HG03457 (cell line): ENCODE measurements around the gene ZSCAN10.

Source experiments
- ATAC-seq: cut with Tn5 transposase; IDR thresholded peaks from one replicate; pipeline ENCODE4 v1.9.1; 2021; ENCODE audit warnings: moderate number of reproducible peaks; ENCODE audit not compliant: unreplicated experiment

ZSCAN10 gene

GRCh38 chr16:3049921-3050481 lies 49.1 kb downstream of the ZSCAN10 start:
- no peak for ATAC-seq

GRCh38 chr16:3047387-3047720 lies 51.7 kb downstream of the ZSCAN10 start:
- ATAC-seq, result no peak

GRCh38 chr16:3046641-3047386 lies 52.3 kb downstream of the ZSCAN10 start:
- ATAC-seq, result no peak

GRCh38 chr16:3045758-3046640 lies 53.1 kb downstream of the ZSCAN10 start, which contains the start of gene MMP25:
TSS of gene MMP25 (plus strand) at chr16:3046561. CDS start at chr16:3046918, 357 bp downstream.
- no peak for ATAC-seq

GRCh38 chr16:3044708-3045107 lies 54.4 kb downstream of the ZSCAN10 start:
- ATAC-seq, result no peak

GRCh38 chr16:3042376-3042775 lies 56.7 kb downstream of the ZSCAN10 start:
- no peak for ATAC-seq

- no peak for ATAC-seq
Observed at GRCh38 chr16:3038896-3039295, 60.2 kb downstream of the ZSCAN10 start.
